Adipose tissue (tissue), 3 donors: Measurements from ENCODE around the gene ANXA8L1. TPM values are rescaled to one million over a fixed set of nuclear protein-coding genes. Genes with fewer than 3 reads are reported as not detected.
"Not testable (repeated sequence)": the region's sequence is repeated elsewhere in the genome, so short reads cannot be mapped to it uniquely, and the experiment has no call there.

Source experiments
- H3K27ac ChIP-seq: one replicate; pipeline ENCODE4 v1.5.1; 2013; ENCODE audit warnings: low read depth, low read length
- WGBS, 3 donors: extraction: QIAGEN DNeasy Blood & Tissue Kit; methylation state at CpG; one replicate each; pipeline ENCODE4 v1.1.7; 2013; 5-methylcytosine and 5-hydroxymethylcytosine counted together
- polyA plus RNA-seq, 3 donors: library from polyadenylated mRNA; stranded (reverse); fragments of 200-250 nt; gene quantifications; one replicate each; pipeline ENCODE4 v1.2.3, GENCODE V29; 2013
- donor health status: healthy with polysubstance abuse.
- donor health status: Bipolar disorder and iron deficiency.
- donor health status: healthy.

Gene ANXA8L1, protein sequence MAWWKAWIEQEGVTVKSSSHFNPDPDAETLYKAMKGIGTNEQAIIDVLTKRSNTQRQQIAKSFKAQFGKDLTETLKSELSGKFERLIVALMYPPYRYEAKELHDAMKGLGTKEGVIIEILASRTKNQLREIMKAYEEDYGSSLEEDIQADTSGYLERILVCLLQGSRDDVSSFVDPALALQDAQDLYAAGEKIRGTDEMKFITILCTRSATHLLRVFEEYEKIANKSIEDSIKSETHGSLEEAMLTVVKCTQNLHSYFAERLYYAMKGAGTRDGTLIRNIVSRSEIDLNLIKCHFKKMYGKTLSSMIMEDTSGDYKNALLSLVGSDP
- 1 to 10 TPM in 2 of 3 donors, under 1 TPM in 1; 0.15 to 5.9 (median 5.6) TPM for polyA plus RNA-seq

DNA sequence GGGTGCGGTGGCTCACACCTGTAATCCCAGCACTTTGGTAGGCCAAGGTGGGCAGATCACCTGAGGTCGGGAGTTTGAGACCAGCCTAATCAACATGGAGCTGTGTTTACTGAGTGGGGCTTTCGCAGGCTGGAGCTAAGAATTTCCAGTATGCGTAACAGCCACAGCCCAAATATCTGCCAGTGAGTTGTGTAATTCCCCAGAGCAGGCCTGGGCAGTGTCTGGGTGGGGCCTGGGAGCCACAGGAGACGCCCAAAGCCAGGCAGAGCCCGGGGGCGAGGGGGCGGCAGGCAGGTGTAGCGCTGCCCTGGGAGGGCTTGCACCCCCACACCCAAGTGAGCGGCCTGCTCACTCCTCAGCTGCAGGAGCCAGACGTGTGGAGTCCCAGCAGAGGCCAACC is at the start of gene ANXA8L1:
ANXA8L1 (plus strand) TSS at position 371 of the 400 bp plus-strand sequence. CDS start 76 bp downstream, outside the sequence.
- H3K27ac ChIP-seq: not testable (repeated sequence)
- 79 to 89% (median 84%) methylated on average over 2 to 4 of the region's 11 CpGs for WGBS, 3 donors

DNA sequence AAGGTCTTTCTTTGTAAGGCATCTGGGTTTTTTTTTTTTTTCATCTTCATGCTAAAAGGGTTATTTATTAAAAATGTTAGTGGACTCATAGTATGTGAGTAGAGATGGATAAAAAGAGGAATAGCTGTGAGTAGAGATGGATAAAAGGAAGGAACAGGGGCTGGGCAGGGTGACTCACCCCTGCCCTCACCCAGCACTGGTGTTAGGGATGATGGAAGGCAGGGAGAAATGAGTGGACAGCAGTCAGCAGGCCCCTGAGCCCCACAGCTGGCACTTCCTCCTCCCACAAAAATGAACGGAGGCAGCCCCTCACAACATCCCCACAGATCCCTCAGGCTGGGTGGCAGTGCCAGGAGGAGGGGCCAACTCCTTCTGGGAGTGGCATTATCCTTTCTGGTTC is 49.5 kb upstream of the ANXA8L1 start:
- WGBS, 3 donors: 29 to 77% (median 67%) methylated on average over 1 of the region's 1 CpG
- H3K27ac ChIP-seq: no peak overlapping the region

DNA sequence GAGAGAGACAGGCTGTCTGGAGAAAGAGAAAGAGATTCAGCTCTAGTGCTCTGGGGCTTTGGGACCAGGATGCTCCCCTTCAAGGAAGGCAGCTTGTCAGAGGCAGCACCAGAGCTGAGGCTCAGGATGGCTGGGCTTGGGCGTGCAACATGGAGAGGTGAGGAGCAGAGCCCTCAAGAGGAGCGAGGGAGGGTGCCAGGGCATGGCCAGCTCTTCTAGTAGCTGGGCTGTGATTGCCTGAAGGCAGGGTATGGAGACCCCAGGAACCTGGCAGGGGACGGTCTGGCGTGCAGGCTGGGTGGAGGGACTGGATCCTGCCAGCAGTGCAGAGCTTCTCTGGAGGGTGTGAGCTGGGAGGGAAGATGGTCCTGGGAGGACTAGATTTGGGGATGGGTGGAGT is 48.6 kb upstream of the ANXA8L1 start:
- WGBS, 3 donors: 89 to 98% (median 95%) methylated on average over 4 of the region's 4 CpGs
- H3K27ac ChIP-seq: no peak overlapping the region

DNA sequence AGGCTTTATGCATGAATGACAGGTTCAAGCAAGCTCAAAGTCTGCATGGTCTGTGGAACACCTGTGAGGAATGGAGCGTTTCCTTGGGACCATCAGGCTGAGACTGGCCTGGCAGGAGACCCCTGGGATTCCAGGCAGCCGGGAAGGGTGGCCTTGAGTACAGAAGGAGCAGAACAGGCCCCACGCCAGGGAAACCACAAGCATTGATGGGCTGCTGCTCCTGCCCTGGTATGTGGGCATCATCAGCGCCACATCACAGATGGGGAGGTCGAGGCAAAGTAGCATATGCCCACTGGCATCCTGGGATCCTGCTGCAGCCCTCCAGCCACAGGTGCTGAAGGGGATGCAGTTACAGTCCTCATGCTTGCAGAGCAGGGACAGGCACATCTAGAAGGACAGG is 47.9 kb upstream of the ANXA8L1 start:
- WGBS, 3 donors: 80 to 92% (median 90%) methylated on average over 5 of the region's 5 CpGs
- H3K27ac ChIP-seq: no peak overlapping the region

DNA sequence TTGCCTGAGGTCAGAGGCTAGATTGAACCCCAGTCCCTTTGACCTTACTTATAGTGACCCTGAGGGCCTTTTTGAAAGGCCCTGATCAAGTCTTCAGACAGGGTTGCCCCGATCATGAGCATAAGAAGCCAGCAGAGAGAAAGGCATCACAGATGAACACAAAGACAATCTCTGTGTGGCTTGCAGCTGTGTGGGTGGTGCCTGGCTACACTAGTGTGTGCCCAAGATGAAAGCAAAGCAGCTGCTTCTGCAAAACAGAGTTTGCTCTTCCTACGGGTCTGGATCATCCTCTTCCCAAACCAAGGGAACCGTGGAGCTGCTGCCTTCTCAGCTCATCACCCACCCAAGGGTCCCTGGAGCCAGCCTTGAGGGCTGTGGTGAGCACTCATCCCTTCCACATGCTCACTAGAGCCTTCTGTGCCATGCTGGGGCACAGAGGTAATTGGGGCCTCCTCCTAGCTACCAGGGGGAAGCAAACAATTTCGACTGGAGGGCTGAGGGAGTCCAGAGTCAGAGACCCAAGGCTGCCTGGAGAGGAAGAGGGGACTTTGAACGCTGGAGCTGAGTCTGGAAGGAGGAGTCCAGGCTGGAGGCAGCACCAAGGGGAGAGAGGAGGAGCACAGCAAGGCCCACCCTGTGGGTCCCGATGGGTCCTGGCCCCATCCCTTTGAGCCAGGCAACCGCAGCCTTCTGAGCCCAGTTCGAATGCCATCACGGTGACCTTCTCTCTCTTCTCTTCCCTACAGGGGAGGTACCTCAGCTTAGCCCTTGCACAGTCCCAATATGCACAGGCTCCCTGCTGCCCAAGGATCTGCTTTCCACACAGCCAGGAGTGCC is 46.5 kb upstream of the ANXA8L1 start:
- WGBS, 3 donors: 78 to 84% (median 79%) methylated on average over 9 of the region's 9 CpGs
- H3K27ac ChIP-seq: no peak overlapping the region

DNA sequence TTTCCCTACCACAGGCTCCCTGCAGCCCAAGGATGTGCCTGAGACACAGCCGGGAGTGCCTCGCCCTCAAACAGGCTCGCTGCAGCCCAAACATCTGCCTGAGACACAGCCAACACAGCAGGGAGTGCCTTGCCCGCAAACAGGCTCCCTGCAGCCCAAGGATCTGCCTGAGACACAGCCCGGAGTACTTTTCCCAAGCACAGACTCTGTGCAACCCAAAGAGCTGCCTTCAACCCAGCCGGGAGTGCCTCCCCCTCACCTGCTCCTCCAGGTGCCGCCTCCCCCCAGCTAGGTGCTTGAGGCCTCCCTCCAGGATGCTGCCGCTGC is 45.9 kb upstream of the ANXA8L1 start:
- no peak overlapping the region for H3K27ac ChIP-seq
- WGBS, 3 donors: 67 to 79% (median 79%) methylated on average over 8 of the region's 8 CpGs

DNA sequence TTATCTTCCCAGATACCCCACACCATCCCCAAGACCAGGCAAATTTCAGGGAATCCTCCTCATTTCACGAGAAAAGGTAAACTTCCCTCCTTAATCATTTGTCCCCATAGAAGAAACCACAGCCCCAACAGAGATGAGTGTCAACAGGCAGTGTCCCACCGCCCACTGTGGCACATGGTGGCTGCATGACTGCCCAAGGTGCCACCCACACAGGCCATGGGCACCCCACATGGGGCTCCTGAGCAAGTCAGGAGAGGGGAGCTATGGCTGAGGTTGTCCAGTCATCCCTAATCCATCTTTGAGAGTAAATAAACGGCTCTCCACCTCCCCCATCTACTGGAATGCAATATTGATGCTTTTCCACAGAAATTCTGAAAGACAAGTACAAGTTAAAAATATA is 44.7 kb upstream of the ANXA8L1 start:
- WGBS, 3 donors: 62 to 87% (median 85%) methylated on average over 3 of the region's 3 CpGs

DNA sequence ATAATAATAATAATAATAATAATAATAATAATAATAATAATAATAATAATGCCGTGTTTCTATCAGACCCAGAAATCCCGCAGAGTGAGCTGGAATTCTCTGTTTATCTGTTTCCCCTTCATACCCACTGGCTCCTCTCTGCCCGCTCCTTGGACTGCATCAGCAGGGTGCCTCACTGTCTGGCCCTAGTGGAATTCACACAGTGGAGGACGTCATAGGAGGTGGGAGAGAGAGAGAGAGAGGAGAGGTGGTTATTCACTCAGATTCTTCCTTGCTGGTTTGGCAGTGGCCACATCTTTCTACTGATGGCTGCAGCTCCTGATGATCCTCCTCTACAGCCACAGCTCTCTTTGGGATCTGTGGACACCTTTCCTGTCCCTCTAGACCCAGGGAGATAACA is 10.1 kb upstream of the ANXA8L1 start:
- WGBS, 3 donors: 57 to 78% (median 67%) methylated on average over 2 to 3 of the region's 4 CpGs
- not testable (repeated sequence) for H3K27ac ChIP-seq

More for the DNA sequence above, 44.7 kb upstream of the ANXA8L1 start:
- no peak overlapping the region for H3K27ac ChIP-seq

DNA sequence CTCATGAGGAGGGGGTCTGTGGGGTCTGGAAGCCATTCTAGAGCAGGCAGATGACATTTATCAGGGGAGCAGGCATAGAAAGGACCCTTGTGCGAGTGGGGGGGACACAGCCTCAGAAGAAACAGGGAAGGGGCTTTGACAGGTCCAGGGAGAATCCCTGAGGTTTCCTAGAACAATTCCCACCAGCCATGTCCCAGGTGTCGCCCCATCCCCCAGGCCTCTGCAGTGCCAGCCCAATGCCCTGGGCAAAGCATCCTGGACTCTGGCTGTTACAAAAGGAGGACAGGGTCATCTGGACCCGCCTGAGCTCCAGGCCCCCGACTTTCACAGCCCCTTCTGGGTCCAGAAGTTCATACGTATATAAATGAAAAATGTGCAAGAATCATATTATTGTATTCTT is 8.4 kb upstream of the ANXA8L1 start:
- WGBS, 3 donors: 91% methylated on average over 2 of the region's 5 CpGs; no CpG with 5 or more reads in 2 of the 3 donors
- H3K27ac ChIP-seq: not testable (repeated sequence)

DNA sequence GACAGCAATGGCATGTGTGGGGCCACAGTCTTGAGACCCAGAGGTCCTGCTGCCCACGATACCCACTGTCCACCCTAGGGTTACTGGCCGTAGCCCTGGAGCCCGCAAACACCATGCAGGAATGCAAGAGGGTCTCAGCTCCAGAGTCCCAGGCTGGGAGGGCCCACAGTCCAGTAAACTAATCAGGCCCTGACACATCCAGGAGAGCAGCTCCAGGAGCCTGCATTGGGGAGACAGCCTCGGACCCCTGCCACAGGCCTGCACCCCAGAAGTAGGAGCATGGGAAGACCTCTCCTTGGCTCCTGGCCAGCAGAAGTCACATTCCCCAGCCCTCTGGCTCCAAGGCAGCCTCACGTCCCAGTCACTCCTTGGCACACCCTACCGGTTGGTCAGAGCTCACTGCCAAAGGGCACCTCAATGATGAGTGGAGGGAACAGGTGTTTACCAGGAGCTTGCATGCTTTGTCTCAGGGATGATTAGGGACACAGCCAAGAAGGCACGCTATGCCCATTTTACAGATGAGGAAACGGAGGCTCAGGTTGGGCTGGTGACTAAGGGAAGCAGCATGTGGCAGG is 7.8 kb upstream of the ANXA8L1 start:
- WGBS, 3 donors: 74 to 88% (median 86%) methylated on average over 1 to 5 of the region's 8 CpGs

DNA sequence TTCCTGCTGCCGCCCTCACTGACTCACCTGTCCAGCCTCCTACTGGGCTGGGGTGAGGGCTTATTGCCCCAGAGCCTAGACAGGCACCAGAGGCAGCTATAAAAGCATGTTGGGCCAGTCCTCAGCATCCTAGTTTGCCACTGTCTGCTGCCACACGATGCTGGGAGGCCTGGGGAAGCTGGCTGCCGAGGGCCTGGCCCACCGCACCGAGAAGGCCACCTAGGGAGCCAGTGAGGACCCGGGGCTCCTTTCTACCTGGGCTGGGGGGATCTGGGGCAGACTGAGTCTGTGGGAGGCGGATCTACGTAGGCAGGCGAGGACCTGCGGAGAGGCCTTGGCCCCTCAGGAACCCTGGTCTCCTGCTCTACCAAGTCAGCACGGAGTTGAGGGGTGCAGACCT is 6.6 kb upstream of the ANXA8L1 start:
- WGBS, 3 donors: 88 to 97% (median 90%) methylated on average over 6 to 10 of the region's 11 CpGs
- H3K27ac ChIP-seq: not testable (repeated sequence)

More for the DNA sequence above, 7.8 kb upstream of the ANXA8L1 start:
- H3K27ac ChIP-seq: not testable (repeated sequence)

DNA sequence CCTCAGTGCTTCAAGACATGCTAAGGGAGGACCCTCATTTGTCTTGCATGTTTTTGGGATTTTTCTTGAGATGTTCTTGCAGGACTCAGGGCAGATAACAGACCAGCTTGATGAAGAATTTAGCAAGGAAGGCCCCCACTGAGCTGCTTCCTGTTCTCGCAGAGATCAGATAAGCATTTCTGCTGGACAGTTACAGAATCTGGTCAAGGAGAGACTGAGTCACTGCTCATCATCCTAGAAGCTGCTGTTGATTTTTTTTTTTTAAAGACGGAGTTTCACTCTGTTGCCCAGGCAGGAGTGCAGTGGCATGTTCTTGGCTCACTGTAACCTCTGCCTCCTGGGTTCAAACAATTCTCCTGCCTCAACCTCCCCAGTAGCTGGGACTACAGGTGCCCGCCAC is 1.2 kb upstream of the ANXA8L1 start:
- WGBS, 3 donors: 44 to 97% (median 58%) methylated on average over 1 to 2 of the region's 3 CpGs

DNA sequence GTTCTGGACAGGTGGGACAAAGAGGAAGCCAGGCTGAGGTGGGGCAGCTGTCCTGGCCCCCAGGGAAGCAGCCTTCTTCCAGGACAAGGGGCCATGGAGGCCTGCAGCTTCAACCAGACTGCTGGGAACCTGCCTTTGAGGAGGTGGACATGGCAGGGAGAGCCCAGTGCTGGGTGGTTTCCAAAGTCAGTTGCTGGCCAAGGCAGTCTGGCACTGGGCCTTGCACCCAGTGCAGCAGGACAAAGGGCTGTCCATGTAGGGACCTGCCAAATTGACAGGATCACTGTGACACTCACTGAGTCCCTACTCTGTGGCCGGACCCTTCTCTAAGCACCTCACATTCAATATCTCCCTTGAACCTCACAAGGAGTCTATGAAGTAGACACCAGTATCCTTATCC is 1.4 kb downstream of the ANXA8L1 start:
- not testable (repeated sequence) for H3K27ac ChIP-seq
- no CpG with 5 or more reads among the region's 1 CpG for WGBS, 3 donors

More for the DNA sequence above, 1.2 kb upstream of the ANXA8L1 start:
- not testable (repeated sequence) for H3K27ac ChIP-seq

DNA sequence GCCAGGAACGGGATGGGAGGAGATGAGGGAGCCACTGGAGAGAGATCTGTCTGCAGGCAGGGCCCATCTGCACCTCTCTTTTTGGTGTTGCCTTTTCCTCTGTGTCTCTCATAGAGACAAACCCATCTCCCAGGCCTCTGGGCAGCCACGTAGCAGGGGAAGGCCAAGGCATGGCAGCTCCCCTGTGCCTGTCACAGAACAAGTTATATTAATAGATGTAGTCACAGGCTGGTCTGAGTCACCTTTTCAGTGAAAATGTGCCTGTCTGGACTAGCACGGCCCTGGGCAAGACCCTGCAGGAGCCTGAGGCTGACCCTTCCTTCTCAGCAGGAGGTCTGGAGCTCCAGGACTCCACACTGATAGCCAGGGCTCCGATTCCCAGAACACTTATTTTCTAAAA is 2.1 kb downstream of the ANXA8L1 start:
- 63 to 100% methylated on average over 1 of the region's 4 CpGs; no CpG with 5 or more reads in 1 of the 3 donors for WGBS, 3 donors
- not testable (repeated sequence) for H3K27ac ChIP-seq

DNA sequence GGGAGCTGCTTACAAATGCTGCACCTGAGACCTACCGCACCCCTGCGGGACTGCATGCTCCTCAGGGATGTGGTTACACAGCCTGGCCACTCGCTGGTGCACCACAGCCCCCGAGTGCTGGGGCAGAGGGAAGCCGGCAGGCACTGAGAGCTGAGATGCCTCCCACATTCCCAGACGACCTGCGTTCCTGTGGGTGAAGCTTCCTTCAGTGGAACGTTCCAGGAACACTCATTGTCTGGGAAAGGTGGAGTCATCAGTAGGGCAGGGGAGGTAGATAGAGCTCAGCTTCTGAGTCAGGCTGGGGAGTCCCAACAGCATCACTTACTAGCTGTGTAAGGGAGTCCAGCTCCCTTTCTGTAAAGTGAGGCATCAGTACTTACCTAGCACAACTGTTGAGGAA is 2.5 kb downstream of the ANXA8L1 start:
- 27 to 67% (median 59%) methylated on average over 1 to 6 of the region's 8 CpGs for WGBS, 3 donors
- H3K27ac ChIP-seq: not testable (repeated sequence)

DNA sequence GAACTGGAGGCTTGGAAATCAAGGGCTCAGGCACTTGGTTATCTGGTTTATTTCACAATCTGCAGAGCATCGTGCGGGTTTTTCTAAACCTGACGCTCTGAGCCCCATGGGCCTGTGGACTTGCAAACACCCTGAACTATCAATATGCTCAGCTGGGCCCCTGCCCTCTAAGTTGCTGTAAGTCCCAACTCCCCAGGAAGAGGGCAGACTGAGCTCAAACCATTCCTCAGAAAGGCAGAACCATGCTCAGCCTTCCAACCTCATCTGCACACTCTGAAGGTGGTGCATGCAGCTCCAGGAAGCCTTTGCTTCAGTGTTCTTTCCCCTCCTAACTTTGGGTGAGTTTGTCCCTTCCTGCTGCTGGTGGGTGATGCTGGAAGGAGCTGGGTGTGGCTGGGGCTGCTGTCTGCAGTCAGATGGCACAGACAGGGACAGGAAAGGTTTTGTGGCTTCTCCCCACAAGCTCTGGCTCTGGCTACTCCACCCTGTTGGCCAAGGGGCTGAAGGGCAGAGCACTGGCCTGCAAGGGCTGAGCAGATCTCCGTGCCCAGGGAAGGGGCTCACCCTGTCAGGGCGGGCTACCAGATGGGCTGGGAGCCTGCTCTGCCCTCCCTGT is 3.8 kb downstream of the ANXA8L1 start:
- 60% methylated on average over 1 of the region's 5 CpGs; no CpG with 5 or more reads in 1 of the 3 donors for WGBS, 3 donors
- H3K27ac ChIP-seq: not testable (repeated sequence)

DNA sequence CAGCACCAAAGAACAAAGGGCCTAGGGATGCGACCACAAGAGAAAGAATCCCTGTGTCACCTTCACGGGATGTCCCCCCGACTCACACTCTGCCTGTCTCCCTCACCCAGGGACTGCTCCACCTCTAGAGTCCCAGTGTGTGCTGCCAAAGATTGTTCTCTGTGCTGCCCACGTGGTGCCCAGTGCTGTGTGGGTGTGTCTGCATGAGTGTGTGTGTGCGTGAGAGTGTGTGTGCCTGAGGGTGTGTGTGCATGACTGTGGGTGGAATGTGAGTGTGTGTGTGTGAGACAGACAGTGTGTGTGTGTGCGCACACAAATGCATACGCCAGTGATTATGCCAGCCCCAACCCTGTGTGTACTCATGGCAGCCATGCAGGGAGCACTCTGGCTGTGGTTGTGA is 10.3 kb downstream of the ANXA8L1 start:
- H3K27ac ChIP-seq: not testable (repeated sequence)
- WGBS, 3 donors: no CpG with 5 or more reads among the region's 7 CpGs

DNA sequence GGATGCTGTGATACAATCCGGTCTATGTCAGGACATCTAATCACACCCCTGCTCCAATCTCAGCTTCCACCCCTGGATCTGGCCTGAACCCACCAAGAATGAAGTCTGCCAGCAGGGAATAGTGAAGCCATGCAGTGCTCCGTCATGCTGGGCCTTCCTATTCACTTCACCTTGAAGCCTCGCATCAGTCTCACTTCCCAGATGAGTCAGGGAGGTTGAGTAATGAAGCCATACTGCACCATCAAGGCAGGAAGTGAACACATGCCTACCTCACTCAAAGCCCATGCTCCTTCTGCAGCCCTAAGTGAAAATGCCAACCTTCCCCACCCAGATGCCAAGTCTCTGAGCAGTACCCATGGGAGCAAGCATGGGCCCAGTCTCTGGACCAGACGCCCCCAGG is 11.1 kb downstream of the ANXA8L1 start:
- WGBS, 3 donors: no CpG with 5 or more reads among the region's 4 CpGs
- H3K27ac ChIP-seq: not testable (repeated sequence)
